Measurements from ENCODE around the gene PDE11A.

Gene PDE11A

DNA sequence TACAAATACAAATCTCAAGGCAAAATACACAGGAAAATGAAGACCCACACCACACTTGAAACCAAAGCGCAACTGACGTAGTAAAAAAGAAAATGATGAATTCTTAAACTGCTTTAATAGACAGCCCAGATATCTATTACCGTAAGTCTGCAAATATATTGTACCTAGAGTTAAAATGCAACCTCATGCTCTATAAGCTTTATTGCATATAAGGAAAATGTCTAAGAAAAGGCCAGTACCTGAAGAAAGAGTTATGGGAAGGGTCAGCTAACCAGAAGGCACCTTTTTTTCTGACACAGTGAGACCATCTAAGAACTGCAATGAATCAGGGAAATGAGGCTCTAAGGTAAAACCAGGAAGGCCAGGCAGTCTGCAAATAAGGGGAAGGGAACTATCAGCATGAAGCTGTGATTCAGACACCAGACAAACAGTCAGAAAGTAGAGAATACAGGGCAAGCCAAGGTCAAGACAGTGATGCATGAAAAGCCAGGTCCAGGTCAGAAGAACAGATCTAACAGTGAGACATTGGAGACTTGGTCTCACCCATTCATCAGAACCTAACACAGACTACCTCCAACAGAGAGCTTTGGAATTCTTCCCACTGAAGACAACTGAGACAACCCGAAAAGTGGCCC is 46.9 kb downstream of the PDE11A start:
- TF ChIP-seq JUND (IDR thresholded peaks at IDR 0.05; ENCODE audit: low read depth) = no peak
- in situ Hi-C loops (cut with HindIII; ENCODE audit: low pct_unique_long_range_greater_than_20kb, low sequenced_read_pairs) = no loop called here
- no peak for DNase-seq (ENCODE audit: low read depth in 1 of 2, low spot score in 1 of 2)

DNA sequence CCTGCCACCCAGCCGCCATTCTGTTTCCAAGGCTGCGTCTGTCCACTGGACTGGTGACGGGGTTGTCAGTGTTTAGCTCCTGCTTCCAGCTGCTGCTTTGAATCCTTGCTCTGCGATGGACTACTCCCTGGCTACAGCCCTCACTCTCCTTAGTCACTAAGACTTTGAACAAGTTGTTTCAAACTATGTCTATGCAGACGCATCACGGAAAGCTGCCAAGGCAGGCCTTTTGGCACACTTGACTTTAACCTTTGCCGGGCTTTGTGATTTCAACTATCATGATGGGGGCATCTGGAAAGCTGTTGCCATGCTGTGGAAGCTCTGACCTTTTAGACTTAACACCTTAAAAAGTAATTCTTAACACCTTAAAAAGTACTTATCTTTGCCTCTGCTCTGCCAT is 54.4 kb downstream of the PDE11A start:
- DNase-seq (ENCODE audit: low read depth in 1 of 2, low spot score in 1 of 2) = no peak
- no peak for TF ChIP-seq JUND (IDR thresholded peaks at IDR 0.05; ENCODE audit: low read depth)
- in situ Hi-C loops (cut with HindIII; ENCODE audit: low pct_unique_long_range_greater_than_20kb, low sequenced_read_pairs) = no loop called here

GRCh38 chr2:178016612-178017011 is 56.0 kb downstream of the PDE11A start:
- no peak for DNase-seq (ENCODE audit: low read depth in 1 of 2, low spot score in 1 of 2)
- no peak for TF ChIP-seq JUND (IDR thresholded peaks at IDR 0.05; ENCODE audit: low read depth)
- in situ Hi-C loops (cut with HindIII; ENCODE audit: low pct_unique_long_range_greater_than_20kb, low sequenced_read_pairs) = no loop called here

DNA sequence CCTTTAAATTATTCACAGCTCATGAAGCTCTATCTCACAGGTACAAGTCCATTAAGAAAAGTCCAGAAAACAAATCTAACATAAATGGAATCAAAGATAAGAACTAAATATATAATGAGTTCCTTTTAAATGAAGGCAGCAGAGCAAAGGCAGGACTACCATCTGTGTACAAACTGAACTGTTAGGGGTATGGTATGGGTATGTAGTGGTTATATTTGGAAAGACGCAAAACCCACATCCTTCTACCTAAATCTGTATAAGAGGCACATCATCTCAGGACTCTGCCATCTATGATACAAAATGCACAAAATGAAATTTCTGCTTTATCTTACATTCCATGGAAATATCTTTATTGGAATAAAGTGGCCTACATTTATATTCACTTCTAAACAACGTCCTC is 59.9 kb downstream of the PDE11A start:
- no peak for DNase-seq (ENCODE audit: low read depth in 1 of 2, low spot score in 1 of 2)
- in situ Hi-C loops (cut with HindIII; ENCODE audit: low pct_unique_long_range_greater_than_20kb, low sequenced_read_pairs) = no loop called here
- no peak for TF ChIP-seq JUND (IDR thresholded peaks at IDR 0.05; ENCODE audit: low read depth)

DNA sequence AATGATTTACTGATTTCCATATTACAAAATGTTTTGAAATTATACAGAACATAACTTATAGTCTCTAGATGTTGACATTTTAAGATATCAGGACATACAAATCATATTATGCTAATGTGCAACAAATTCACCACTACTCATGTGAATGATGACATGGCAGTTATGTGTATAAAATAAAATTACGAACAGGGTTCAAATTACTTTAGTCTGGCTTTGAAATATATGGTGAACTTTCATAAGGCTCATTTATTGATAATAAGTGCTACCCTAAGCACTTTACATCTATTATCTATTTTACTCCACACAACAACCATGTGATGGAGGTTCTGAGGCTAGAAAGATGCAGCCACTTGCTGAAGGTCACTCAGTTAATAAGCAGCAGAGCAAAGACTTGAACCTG is 62.8 kb downstream of the PDE11A start:
- in situ Hi-C loops (cut with HindIII; ENCODE audit: low pct_unique_long_range_greater_than_20kb, low sequenced_read_pairs) = no loop called here
- TF ChIP-seq JUND (IDR thresholded peaks at IDR 0.05; ENCODE audit: low read depth) = no peak
- DNase-seq (ENCODE audit: low read depth in 1 of 2, low spot score in 1 of 2) = no peak

GRCh38 chr2:178008636-178009289 is 63.8 kb downstream of the PDE11A start:
- no peak for DNase-seq (ENCODE audit: low read depth in 1 of 2, low spot score in 1 of 2)
- TF ChIP-seq JUND (IDR thresholded peaks at IDR 0.05; ENCODE audit: low read depth) = no peak

GRCh38 chr2:178006710-178007109 is 65.9 kb downstream of the PDE11A start:
- DNase-seq (ENCODE audit: low read depth in 1 of 2, low spot score in 1 of 2) = no peak
- TF ChIP-seq JUND (IDR thresholded peaks at IDR 0.05; ENCODE audit: low read depth) = no peak

More at GRCh38 chr2:178008636-178009289, 63.8 kb downstream of the PDE11A start:
- in situ Hi-C loops (cut with HindIII; ENCODE audit: low pct_unique_long_range_greater_than_20kb, low sequenced_read_pairs) = no loop called here

DNA sequence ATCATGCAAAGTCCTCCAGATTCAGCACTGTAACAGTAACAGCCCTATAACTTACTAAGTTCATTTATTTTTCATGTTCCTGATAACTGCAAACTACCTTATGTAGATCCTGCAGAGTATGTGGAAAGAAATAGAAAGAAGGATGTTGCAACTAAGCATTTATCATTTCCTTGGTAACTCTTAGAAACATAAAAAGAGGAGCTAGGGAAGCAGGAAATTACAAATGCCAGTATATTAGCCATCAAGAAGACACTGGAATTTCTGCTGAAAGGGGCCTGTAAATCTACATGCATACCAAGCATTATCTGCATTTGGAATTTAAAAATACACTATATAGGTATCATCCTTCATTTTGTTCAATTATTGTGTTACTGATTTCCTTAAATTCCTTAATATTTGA is 66.8 kb downstream of the PDE11A start:
- in situ Hi-C loops (cut with HindIII; ENCODE audit: low pct_unique_long_range_greater_than_20kb, low sequenced_read_pairs) = no loop called here
- DNase-seq (ENCODE audit: low read depth in 1 of 2, low spot score in 1 of 2) = no peak
- no peak for TF ChIP-seq JUND (IDR thresholded peaks at IDR 0.05; ENCODE audit: low read depth)

More at GRCh38 chr2:178006710-178007109, 65.9 kb downstream of the PDE11A start:
- in situ Hi-C loops (cut with HindIII; ENCODE audit: low pct_unique_long_range_greater_than_20kb, low sequenced_read_pairs) = no loop called here

DNA sequence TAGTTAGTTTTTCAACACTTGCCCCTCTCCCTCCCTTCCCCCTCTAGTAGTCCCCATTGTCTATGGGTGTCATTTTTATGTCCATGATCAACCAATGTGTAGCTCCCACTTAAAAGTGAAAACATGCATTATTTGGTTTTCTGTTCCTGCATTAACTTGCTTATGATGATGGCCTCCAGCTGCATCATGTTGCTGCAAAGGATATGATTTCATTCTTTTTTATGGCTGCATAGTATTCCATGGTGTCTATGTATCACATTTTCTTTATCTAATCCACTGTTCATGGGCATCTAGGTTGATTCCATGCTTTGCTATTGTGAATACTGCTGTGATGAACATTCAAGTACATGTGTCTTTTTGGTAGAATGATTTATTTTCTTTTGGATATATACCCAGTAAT is 70.5 kb downstream of the PDE11A start:
- in situ Hi-C loops (cut with HindIII; ENCODE audit: low pct_unique_long_range_greater_than_20kb, low sequenced_read_pairs) = no loop called here
- no peak for TF ChIP-seq JUND (IDR thresholded peaks at IDR 0.05; ENCODE audit: low read depth)
- DNase-seq (ENCODE audit: low read depth in 1 of 2, low spot score in 1 of 2) = no peak

DNA sequence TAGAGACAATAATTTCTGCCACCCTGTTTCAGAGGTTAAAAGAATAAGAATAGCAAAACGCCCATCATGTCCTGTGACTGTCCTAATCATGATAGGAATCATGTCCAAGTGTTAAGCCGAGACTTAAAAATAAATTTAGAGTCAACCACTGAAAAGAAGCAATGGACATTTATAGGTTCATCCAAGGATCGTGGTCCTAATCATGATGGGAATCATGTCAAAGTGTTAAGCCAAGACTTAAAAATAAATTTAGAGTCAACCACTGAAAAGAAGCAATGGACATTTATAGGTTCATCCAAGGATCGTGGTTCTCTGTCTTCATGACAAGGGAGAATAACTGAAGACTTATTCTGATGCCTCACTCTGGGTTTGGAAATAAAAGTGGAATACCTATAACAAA is 73.6 kb downstream of the PDE11A start:
- in situ Hi-C loops (cut with HindIII; ENCODE audit: low pct_unique_long_range_greater_than_20kb, low sequenced_read_pairs) = no loop called here

GRCh38 chr2:177998006-177998405 is 74.6 kb downstream of the PDE11A start:
- DNase-seq (ENCODE audit: low read depth in 1 of 2, low spot score in 1 of 2) = no peak
- in situ Hi-C loops (cut with HindIII; ENCODE audit: low pct_unique_long_range_greater_than_20kb, low sequenced_read_pairs) = no loop called here
- no peak for TF ChIP-seq JUND (IDR thresholded peaks at IDR 0.05; ENCODE audit: low read depth)

More for the DNA sequence above, 73.6 kb downstream of the PDE11A start:
- DNase-seq (ENCODE audit: low read depth in 1 of 2, low spot score in 1 of 2) = no peak
- no peak for TF ChIP-seq JUND (IDR thresholded peaks at IDR 0.05; ENCODE audit: low read depth)

GRCh38 chr2:177992992-177993391 is 79.6 kb downstream of the PDE11A start:
- no peak for TF ChIP-seq JUND (IDR thresholded peaks at IDR 0.05; ENCODE audit: low read depth)
- in situ Hi-C loops (cut with HindIII; ENCODE audit: low pct_unique_long_range_greater_than_20kb, low sequenced_read_pairs) = no loop called here
- no peak for DNase-seq (ENCODE audit: low read depth in 1 of 2, low spot score in 1 of 2)

DNA sequence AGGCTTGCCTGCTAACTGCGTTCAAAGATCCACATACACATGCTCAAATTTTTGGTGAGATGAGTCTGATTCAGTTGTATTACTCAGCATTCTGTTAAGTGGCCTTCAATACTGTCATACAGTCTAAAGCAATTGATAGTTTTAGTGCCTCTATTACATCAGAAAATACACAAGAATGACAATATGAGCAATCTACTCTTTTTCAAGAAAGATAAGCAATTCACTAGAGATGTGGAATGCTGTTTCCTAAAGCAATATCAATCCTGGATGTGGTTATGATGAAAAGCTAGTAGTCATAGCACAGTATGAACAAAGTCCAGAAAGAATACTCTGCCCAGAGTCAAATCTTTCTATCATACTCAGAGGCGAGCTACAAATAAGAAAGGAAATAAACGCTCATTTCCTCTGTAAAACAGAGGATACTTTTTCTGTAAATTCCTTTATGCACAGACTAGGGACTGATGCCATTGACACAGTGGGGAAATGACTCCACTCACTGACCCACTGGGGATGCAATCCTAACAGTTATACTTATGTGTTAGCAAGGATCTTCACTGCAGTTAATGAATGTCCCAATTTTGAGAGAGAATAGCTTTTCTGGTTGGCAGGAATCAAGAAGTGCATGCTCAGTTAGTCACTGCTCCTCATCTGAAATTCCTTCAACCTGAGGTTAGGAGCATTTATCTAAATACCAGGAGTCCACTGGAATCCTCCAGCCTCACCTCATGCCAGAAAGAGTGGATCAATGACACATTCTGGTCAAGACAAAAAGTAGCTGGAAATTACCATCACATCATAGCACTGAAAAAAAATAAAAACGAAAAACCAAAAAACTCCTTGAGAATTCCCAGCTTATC is 83.3 kb downstream of the PDE11A start:
- DNase-seq (ENCODE audit: low read depth in 1 of 2, low spot score in 1 of 2) = no peak
- in situ Hi-C loops (cut with HindIII; ENCODE audit: low pct_unique_long_range_greater_than_20kb, low sequenced_read_pairs) = no loop called here
- TF ChIP-seq JUND (IDR thresholded peaks at IDR 0.05; ENCODE audit: low read depth) = no peak

Data from T47D (cell line).